HepG2 (cell line): ENCODE measurements around the gene SRSF8. TPM values are rescaled to one million over a fixed set of nuclear protein-coding genes. Genes with fewer than 3 reads are reported as not detected.
A peak's percentile ranks its signal among the peaks of the same experiment; 100 is the strongest.

Experiments
- CENPX ChIP-seq: sonication (generic); formaldehyde crosslinking; IDR thresholded peaks from 2 replicates; pipeline ENCODE4 v1.9.0; 2021; ENCODE audit warnings: mild to moderate bottlenecking, missing genetic modification reagents, moderate library complexity
- CHCHD3 ChIP-seq: sonication (generic); formaldehyde crosslinking; IDR thresholded peaks from 2 replicates; pipeline ENCODE4 v1.8.0; 2022; ENCODE audit warnings: mild to moderate bottlenecking, missing genetic modification reagents, moderate library complexity
- HNRNPH1 ChIP-seq: fragments of 200-400 bp; formaldehyde crosslinking; optimal IDR thresholded peaks from 2 replicates; pipeline ENCODE3; 2017; ENCODE audit warnings: mild to moderate bottlenecking, low read depth, low read length
- HOXA5 ChIP-seq: sonication (generic); formaldehyde crosslinking; IDR thresholded peaks from 2 replicates; pipeline ENCODE4 v1.4.0; 2020; ENCODE audit warnings: missing genetic modification reagents
- KLF15 ChIP-seq: sonication (generic); formaldehyde crosslinking; IDR thresholded peaks from 2 replicates; pipeline ENCODE4 v1.8.1; 2023; ENCODE audit warnings: borderline replicate concordance, mild to moderate bottlenecking, inconsistent platforms, missing genetic modification reagents, mixed read lengths
- RFX1 ChIP-seq: fragments of 450-650 bp; IDR thresholded peaks from 2 replicates; pipeline ENCODE4 v1.6.1; 2017
- SIN3A ChIP-seq: IDR thresholded peaks from 2 replicates; pipeline ENCODE4 v1.6.1; 2011; ENCODE audit warnings: low read depth, mild to moderate bottlenecking, control low read depth, low read length, borderline replicate concordance
- SRY ChIP-seq: sonication (generic); formaldehyde crosslinking; IDR thresholded peaks from 2 replicates; pipeline ENCODE4 v1.8.0; 2022; ENCODE audit warnings: mild to moderate bottlenecking, missing genetic modification reagents
- ZBTB21 ChIP-seq: sonication (generic); formaldehyde crosslinking; IDR thresholded peaks from 2 replicates; pipeline ENCODE4 v1.4.0; 2020; ENCODE audit warnings: missing genetic modification reagents
- ZBTB3 ChIP-seq: sonication (generic); formaldehyde crosslinking; IDR thresholded peaks from 2 replicates; pipeline ENCODE4 v1.4.0; 2020; ENCODE audit warnings: low read depth, mild to moderate bottlenecking, moderate library complexity, missing genetic modification reagents, borderline replicate concordance
- ZNF343 ChIP-seq: sonication (generic); formaldehyde crosslinking; IDR thresholded peaks from 2 replicates; pipeline ENCODE4 v1.4.0; 2020; ENCODE audit warnings: mild to moderate bottlenecking, missing genetic modification reagents
- ZNF614 ChIP-seq: IDR thresholded peaks from 2 replicates; pipeline ENCODE4 v1.6.1; 2018; ENCODE audit warnings: missing biosample characterization, missing genetic modification reagents, inconsistent platforms, borderline replicate concordance
- ZNF615 ChIP-seq: sonication (generic); formaldehyde crosslinking; IDR thresholded peaks from 2 replicates; pipeline ENCODE4 v1.5.0; 2020; ENCODE audit warnings: mild to moderate bottlenecking, missing genetic modification reagents, borderline replicate concordance
- polyA plus RNA-seq, 8 experiments: library from polyadenylated mRNA; depleted of rRNA in 3 of 8; stranded (reverse) in 7 of 8; unstranded in 1 of 8; fragments of >200 nt; fragmentation: Illumina TruSeq in 4 of 8; extraction: Trizol in 4 of 8; gene quantifications; 2 replicates each; pipeline versions ENCODE4 v1.2.1 to v1.2.3, GENCODE V29; 2011 to 2016; ENCODE audit warnings: low read depth in 4 of 8, missing spikeins in 1 of 8, mixed read lengths in 1 of 8; ENCODE audit not compliant: insufficient read depth in 1 of 8
- total RNA-seq, 5 experiments: library from RNA; depleted of rRNA; stranded (reverse); fragments of >200 nt; fragmentation: Illumina TruSeq; extraction: Trizol; gene quantifications; 2 replicates each; pipeline ENCODE4 v1.2.3, GENCODE V29; 2016; ENCODE audit warnings: low read depth in 1 of 5
- TF ChIP-seq, protein P1 (sequence below): sonication (generic); formaldehyde crosslinking; IDR thresholded peaks from 2 replicates; pipeline ENCODE4 v1.8.1; 2023; ENCODE audit warnings: mild to moderate bottlenecking, missing genetic modification reagents
- TF ChIP-seq, protein P2 (sequence below): sonication (generic); formaldehyde crosslinking; IDR thresholded peaks from 2 replicates; pipeline ENCODE4 v1.9.0; 2022; ENCODE audit warnings: low read depth, missing genetic modification reagents
- TF ChIP-seq, protein P3 (sequence below): IDR thresholded peaks from 2 replicates; pipeline ENCODE4 v1.6.1; 2016; ENCODE audit warnings: mild to moderate bottlenecking
- TF ChIP-seq, protein P4 (sequence below): IDR thresholded peaks from 2 replicates; pipeline ENCODE4 v1.6.1; 2016; ENCODE audit warnings: missing compliant biosample characterization, missing genetic modification reagents, borderline replicate concordance
- TF ChIP-seq, protein P5 (sequence below): sonication (generic); formaldehyde crosslinking; conservative IDR thresholded peaks from 2 replicates; pipeline ENCODE4 v1.5.0; 2020; ENCODE audit warnings: missing genetic modification reagents
- TF ChIP-seq, protein P6 (sequence below): sonication (generic); IDR thresholded peaks from 2 replicates; pipeline ENCODE4 v1.6.1; 2016; ENCODE audit warnings: low read depth, borderline replicate concordance

The SRSF8 gene
- total and polyA plus RNA-seq, 2 of the 13 experiments (the other 11 are each of a cell fraction or from before 2014, with no cell fraction given) = 21.8 to 25.8 TPM

DNA sequence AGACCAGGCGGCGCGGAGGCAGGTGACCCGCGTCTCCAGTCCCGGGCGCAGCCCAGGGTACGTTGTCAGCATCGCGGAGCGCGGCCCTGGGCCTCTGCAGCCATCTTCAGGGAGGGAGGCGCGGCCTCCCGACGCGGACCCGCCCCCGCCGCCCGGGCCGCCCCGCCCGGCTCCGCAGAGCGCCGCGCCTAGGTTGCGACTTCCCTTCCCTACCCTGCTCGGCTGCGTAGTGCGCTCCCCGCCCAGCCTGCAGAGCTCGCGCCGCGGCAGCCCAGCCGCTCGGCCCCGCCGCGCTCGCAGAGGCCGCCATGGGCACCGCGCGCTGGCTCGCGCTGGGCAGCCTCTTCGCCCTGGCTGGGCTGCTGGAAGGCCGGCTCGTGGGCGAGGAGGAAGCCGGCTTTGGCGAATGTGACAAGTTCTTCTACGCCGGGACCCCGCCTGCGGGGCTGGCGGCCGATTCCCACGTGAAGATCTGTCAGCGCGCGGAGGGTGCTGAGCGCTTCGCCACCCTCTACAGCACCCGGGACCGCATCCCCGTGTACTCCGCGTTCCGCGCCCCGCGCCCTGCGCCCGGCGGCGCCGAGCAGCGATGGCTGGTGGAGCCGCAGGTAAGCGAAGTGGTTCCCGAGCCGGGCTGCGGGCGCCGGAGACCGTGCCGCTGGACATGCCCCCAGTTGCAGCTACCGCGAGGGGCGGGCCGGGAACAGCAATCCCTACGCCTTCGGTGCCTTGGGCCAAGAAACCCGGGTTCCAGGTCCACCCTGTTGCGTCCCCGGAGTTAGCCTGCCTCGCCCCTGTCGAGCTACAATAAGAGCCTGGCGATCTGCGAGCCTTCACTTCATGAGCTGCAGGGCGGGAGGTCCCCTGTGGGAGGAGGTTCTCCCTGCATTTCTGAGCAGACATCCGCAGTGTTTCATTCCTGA is 23.2 kb downstream of the SRSF8 start, which contains the start of gene ENDOD1 (continued):
- TF ChIP-seq, protein P1, sequence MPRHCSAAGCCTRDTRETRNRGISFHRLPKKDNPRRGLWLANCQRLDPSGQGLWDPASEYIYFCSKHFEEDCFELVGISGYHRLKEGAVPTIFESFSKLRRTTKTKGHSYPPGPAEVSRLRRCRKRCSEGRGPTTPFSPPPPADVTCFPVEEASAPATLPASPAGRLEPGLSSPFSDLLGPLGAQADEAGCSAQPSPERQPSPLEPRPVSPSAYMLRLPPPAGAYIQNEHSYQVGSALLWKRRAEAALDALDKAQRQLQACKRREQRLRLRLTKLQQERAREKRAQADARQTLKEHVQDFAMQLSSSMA (CRISPR knock-in tag) = no peak
- TF ChIP-seq, protein P2, sequence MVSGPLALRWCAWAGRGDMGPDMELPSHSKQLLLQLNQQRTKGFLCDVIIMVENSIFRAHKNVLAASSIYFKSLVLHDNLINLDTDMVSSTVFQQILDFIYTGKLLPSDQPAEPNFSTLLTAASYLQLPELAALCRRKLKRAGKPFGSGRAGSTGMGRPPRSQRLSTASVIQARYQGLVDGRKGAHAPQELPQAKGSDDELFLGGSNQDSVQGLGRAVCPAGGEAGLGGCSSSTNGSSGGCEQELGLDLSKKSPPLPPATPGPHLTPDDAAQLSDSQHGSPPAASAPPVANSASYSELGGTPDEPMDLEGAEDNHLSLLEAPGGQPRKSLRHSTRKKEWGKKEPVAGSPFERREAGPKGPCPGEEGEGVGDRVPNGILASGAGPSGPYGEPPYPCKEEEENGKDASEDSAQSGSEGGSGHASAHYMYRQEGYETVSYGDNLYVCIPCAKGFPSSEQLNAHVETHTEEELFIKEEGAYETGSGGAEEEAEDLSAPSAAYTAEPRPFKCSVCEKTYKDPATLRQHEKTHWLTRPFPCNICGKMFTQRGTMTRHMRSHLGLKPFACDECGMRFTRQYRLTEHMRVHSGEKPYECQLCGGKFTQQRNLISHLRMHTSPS (CRISPR knock-in tag) = no peak
- TF ChIP-seq RFX1 (no peak), ZNF343 (CRISPR knock-in tag) (no peak), ZNF614 (CRISPR knock-in tag) (no peak), CENPX (CRISPR knock-in tag) (no peak), HOXA5 (CRISPR knock-in tag) (no peak), ZNF615 (CRISPR knock-in tag) (no peak), CHCHD3 (CRISPR knock-in tag) (0 out of 2 replicates have a peak, but pooled peaks have one; percentile 53), SRY (CRISPR knock-in tag) (no peak), HNRNPH1 (no peak), KLF15 (CRISPR knock-in tag) (no peak), ZBTB21 (CRISPR knock-in tag) (no peak), SIN3A (0 out of 2 replicates have a peak, but pooled peaks have one; percentile 7), ZBTB3 (CRISPR knock-in tag) (0 out of 2 replicates have a peak, but pooled peaks have one; percentile 35)
- TF ChIP-seq, protein P3, sequence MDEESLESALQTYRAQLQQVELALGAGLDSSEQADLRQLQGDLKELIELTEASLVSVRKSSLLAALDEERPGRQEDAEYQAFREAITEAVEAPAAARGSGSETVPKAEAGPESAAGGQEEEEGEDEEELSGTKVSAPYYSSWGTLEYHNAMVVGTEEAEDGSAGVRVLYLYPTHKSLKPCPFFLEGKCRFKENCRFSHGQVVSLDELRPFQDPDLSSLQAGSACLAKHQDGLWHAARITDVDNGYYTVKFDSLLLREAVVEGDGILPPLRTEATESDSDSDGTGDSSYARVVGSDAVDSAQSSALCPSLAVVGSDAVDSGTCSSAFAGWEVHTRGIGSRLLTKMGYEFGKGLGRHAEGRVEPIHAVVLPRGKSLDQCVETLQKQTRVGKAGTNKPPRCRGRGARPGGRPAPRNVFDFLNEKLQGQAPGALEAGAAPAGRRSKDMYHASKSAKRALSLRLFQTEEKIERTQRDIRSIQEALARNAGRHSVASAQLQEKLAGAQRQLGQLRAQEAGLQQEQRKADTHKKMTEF (CRISPR knock-in tag) = no peak
- TF ChIP-seq, protein P4, sequence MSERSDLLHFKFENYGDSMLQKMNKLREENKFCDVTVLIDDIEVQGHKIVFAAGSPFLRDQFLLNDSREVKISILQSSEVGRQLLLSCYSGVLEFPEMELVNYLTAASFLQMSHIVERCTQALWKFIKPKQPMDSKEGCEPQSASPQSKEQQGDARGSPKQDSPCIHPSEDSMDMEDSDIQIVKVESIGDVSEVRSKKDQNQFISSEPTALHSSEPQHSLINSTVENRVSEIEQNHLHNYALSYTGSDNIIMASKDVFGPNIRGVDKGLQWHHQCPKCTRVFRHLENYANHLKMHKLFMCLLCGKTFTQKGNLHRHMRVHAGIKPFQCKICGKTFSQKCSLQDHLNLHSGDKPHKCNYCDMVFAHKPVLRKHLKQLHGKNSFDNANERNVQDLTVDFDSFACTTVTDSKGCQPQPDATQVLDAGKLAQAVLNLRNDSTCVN (CRISPR knock-in tag) = no peak
- TF ChIP-seq, protein P5, sequence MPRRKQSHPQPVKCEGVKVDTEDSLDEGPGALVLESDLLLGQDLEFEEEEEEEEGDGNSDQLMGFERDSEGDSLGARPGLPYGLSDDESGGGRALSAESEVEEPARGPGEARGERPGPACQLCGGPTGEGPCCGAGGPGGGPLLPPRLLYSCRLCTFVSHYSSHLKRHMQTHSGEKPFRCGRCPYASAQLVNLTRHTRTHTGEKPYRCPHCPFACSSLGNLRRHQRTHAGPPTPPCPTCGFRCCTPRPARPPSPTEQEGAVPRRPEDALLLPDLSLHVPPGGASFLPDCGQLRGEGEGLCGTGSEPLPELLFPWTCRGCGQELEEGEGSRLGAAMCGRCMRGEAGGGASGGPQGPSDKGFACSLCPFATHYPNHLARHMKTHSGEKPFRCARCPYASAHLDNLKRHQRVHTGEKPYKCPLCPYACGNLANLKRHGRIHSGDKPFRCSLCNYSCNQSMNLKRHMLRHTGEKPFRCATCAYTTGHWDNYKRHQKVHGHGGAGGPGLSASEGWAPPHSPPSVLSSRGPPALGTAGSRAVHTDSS (CRISPR knock-in tag) = no peak
- TF ChIP-seq, protein P6, sequence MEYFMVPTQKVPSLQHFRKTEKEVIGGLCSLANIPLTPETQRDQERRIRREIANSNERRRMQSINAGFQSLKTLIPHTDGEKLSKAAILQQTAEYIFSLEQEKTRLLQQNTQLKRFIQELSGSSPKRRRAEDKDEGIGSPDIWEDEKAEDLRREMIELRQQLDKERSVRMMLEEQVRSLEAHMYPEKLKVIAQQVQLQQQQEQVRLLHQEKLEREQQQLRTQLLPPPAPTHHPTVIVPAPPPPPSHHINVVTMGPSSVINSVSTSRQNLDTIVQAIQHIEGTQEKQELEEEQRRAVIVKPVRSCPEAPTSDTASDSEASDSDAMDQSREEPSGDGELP = no peak
